Lower lobe of right lung (tissue), 2 donors: ENCODE data around the gene SH3GL1. TPM values are rescaled to one million over a fixed set of nuclear protein-coding genes. Genes with fewer than 3 reads are reported as not detected.

Experiments used
- ATAC-seq, 2 donors: fragments of 200-7000 bp; cut with Tn5 transposase; one replicate each; pipeline ENCODE4 v1.9.1; 2020 to 2022; ENCODE audit warnings: mild to moderate bottlenecking in 2 of 2, moderate library complexity in 2 of 2
- DNase-seq: peaks from one replicate; pipeline ENCODE4 v3.0.0-alpha.2; 2020
- H3K27ac ChIP-seq: fragments of 200-600 bp; one replicate; pipeline ENCODE4 v1.8.0; 2022
- H3K27me3 ChIP-seq: fragments of 200-600 bp; one replicate; pipeline ENCODE4 v1.8.0; 2022; ENCODE audit warnings: low read depth
- H3K36me3 ChIP-seq: fragments of 200-600 bp; one replicate; pipeline ENCODE4 v1.8.0; 2022; ENCODE audit warnings: mild to moderate bottlenecking
- H3K4me1 ChIP-seq: fragments of 200-600 bp; one replicate; pipeline ENCODE4 v1.8.0; 2022
- H3K4me3 ChIP-seq: fragments of 200-600 bp; one replicate; pipeline ENCODE4 v1.8.0; 2022; ENCODE audit warnings: mild to moderate bottlenecking
- H3K9me3 ChIP-seq: fragments of 200-600 bp; one replicate; pipeline ENCODE4 v1.8.0; 2022
- intact Hi-C: fragments of 100-400 bp; cut with DNase I; formaldehyde crosslinking; loops from one replicate; pipeline ENCODE4 v1.11.0; 2022
- total RNA-seq: library from RNA; stranded (reverse); fragmentation: NEBNext Ultra II Directional; extraction: Animal tissue kit (Norgen Biotek cat#: 25700); gene quantifications from one replicate; pipeline ENCODE4 v1.2.1, GENCODE V29; 2021
- TF ChIP-seq, protein P1 (sequence below): fragments of 200-600 bp; IDR thresholded peaks from one replicate; pipeline ENCODE4 v1.8.0; 2022; ENCODE audit warnings: antibody characterized with exemption, mild to moderate bottlenecking
- donor health status: DM: no; HTN: yes; CAD: no; lungs with severe emphysema.

SH3GL1 gene
- total RNA-seq, 1 donor from 2014 or later: 44.3 TPM

DNA sequence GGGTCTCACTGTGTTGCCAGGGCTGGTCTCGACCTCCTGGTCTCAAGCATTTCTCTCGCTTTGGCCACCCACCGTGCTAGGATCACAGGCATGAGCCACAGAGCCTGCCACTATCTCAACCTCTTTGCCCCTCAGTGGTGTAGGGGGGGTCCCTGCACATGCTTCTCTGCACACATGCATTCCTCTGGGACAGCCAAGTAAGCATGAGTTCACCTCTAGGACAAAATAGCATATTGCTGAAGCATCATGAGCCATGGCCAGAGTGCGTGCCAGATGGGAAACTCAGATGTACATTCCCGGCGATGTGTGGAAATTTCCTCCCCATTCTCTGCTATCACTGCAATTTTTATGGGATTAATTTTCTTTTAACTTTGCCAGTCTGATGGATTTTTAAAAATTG, 25.2 kb upstream of the SH3GL1 start:
- DNase-seq: no peak
- intact Hi-C loops: no loop called here

GRCh38 chr19:4423416-4424126, 23.2 kb upstream of the SH3GL1 start:
- Histone ChIP-seq H3K27me3 (no peaks in the 10 kb centered on the region), H3K4me3 (no peak overlapping the region), H3K27ac (no peak overlapping the region), H3K4me1 (peaks cover 5% of the 10 kb centered on the region), H3K36me3 (peaks cover 12% of the 10 kb centered on the region), H3K9me3 (no peaks in the 10 kb centered on the region)
- DNase-seq (no peak), ATAC-seq (no peak)
- intact Hi-C loops: no loop called here
- TF ChIP-seq, protein P1, sequence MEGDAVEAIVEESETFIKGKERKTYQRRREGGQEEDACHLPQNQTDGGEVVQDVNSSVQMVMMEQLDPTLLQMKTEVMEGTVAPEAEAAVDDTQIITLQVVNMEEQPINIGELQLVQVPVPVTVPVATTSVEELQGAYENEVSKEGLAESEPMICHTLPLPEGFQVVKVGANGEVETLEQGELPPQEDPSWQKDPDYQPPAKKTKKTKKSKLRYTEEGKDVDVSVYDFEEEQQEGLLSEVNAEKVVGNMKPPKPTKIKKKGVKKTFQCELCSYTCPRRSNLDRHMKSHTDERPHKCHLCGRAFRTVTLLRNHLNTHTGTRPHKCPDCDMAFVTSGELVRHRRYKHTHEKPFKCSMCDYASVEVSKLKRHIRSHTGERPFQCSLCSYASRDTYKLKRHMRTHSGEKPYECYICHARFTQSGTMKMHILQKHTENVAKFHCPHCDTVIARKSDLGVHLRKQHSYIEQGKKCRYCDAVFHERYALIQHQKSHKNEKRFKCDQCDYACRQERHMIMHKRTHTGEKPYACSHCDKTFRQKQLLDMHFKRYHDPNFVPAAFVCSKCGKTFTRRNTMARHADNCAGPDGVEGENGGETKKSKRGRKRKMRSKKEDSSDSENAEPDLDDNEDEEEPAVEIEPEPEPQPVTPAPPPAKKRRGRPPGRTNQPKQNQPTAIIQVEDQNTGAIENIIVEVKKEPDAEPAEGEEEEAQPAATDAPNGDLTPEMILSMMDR: no peak

More for the DNA sequence above, 25.2 kb upstream of the SH3GL1 start:
- no peaks in the 10 kb centered on the region for H3K27me3 ChIP-seq
- H3K4me1 ChIP-seq: peaks cover 11% of the 10 kb centered on the region
- H3K9me3 ChIP-seq: no peaks in the 10 kb centered on the region
- peaks cover 23% of the 10 kb centered on the region for H3K36me3 ChIP-seq
- no peak overlapping the region for H3K27ac ChIP-seq
- no peak for ATAC-seq
- TF ChIP-seq, protein P1: no peak
- no peak overlapping the region for H3K4me3 ChIP-seq

- Histone ChIP-seq H3K4me1 (peaks cover 5% of the 10 kb centered on the region), H3K4me3 (no peak overlapping the region), H3K27me3 (no peaks in the 10 kb centered on the region), H3K9me3 (no peaks in the 10 kb centered on the region), H3K36me3 (peaks cover 20% of the 10 kb centered on the region), H3K27ac (no peak overlapping the region)
- DNase-seq: no peak
- no peak for ATAC-seq
- TF ChIP-seq, protein P1: no peak
- intact Hi-C loops: no loop called here
Measured at GRCh38 chr19:4416268-4416667, 15.9 kb upstream of the SH3GL1 start.

GRCh38 chr19:4415352-4415751, 15.0 kb upstream of the SH3GL1 start:
- Histone ChIP-seq H3K27ac (no peak overlapping the region), H3K4me1 (no peaks in the 10 kb centered on the region)
- ATAC-seq: peak in 1 of 2 donors; percentile 15

GRCh38 chr19:4414800-4415321, 14.5 kb upstream of the SH3GL1 start:
- TF ChIP-seq, protein P1: no peak
- intact Hi-C loops: no loop called here
- H3K4me3 ChIP-seq: no peak overlapping the region
- no peaks in the 10 kb centered on the region for H3K27me3 ChIP-seq
- DNase-seq (no peak), ATAC-seq (no peak)
- H3K27ac ChIP-seq: no peak overlapping the region
- no peaks in the 10 kb centered on the region for H3K4me1 ChIP-seq
- H3K36me3 ChIP-seq: peaks cover 28% of the 10 kb centered on the region
- no peaks in the 10 kb centered on the region for H3K9me3 ChIP-seq

More at GRCh38 chr19:4415352-4415751, 15.0 kb upstream of the SH3GL1 start:
- Histone ChIP-seq H3K9me3 (no peaks in the 10 kb centered on the region), H3K27me3 (no peaks in the 10 kb centered on the region), H3K4me3 (no peak overlapping the region), H3K36me3 (peaks cover 28% of the 10 kb centered on the region)
- TF ChIP-seq, protein P1: no peak
- intact Hi-C loops: no loop called here
- no peak for DNase-seq
